DND-41 (cell line): ENCODE data around the gene DPP9.
A peak's percentile ranks its signal among the peaks of the same experiment; 100 is the strongest.

ENCODE experiments used
- ATAC-seq: fragments of 200-7000 bp; cut with Tn5 transposase; 3 replicates; pipeline ENCODE4 v1.9.1; 2021; ENCODE audit warnings: low read depth; ENCODE audit not compliant: insufficient read depth
- DNase-seq: peaks from one replicate; pipeline ENCODE4 v3.0.0-alpha.2; 2020
- H2AFZ ChIP-seq: 2 replicates; pipeline ENCODE4 v1.6.0; 2012; ENCODE audit warnings: low read depth, low read length
- H3K27ac ChIP-seq: 2 replicates; pipeline ENCODE4 v1.5.1; 2012; ENCODE audit warnings: low read length, inconsistent platforms
- H3K27me3 ChIP-seq: fragments of 200-600 bp; sonication (generic); 2 replicates; pipeline ENCODE4 v1.6.0; 2012; ENCODE audit warnings: low read length, mild to moderate bottlenecking, inconsistent platforms; ENCODE audit not compliant: insufficient read depth, poor library complexity
- H3K36me3 ChIP-seq: 2 replicates; pipeline ENCODE4 v1.5.1; 2012; ENCODE audit warnings: low read length, inconsistent platforms; ENCODE audit not compliant: insufficient read depth
- H3K4me1 ChIP-seq: 2 replicates; pipeline ENCODE4 v1.5.1; 2012; ENCODE audit warnings: mild to moderate bottlenecking, low read length; ENCODE audit not compliant: insufficient read depth
- H3K4me2 ChIP-seq: 2 replicates; pipeline ENCODE4 v1.6.0; 2012; ENCODE audit warnings: mild to moderate bottlenecking, moderate library complexity, low read length, inconsistent platforms; ENCODE audit not compliant: insufficient read depth
- H3K4me3 ChIP-seq, 2 experiments: fragments of 200-600 bp in 1 of 2; shearing (Covaris generic) in 1 of 2; 2 replicates each; pipeline ENCODE4 v1.5.1; 2012 to 2016; ENCODE audit warnings: inconsistent platforms in 2 of 2, low read length in 2 of 2, mild to moderate bottlenecking in 2 of 2, low read depth in 1 of 2, moderate library complexity in 1 of 2
- H3K79me2 ChIP-seq: 2 replicates; pipeline ENCODE4 v1.6.0; 2012; ENCODE audit warnings: low read length, inconsistent platforms; ENCODE audit not compliant: insufficient read depth
- H3K9ac ChIP-seq: 2 replicates; pipeline ENCODE4 v1.6.0; 2012; ENCODE audit warnings: low read depth, mild to moderate bottlenecking, inconsistent platforms, low read length, moderate library complexity
- H3K9me3 ChIP-seq: 2 replicates; pipeline ENCODE4 v1.5.1; 2012; ENCODE audit warnings: low read length, moderate library complexity, mild to moderate bottlenecking, inconsistent platforms; ENCODE audit not compliant: insufficient read depth, severe bottlenecking
- H4K20me1 ChIP-seq: 2 replicates; pipeline ENCODE4 v1.6.0; 2012; ENCODE audit warnings: low read length; ENCODE audit not compliant: insufficient read depth
- CTCF ChIP-seq: IDR thresholded peaks from 2 replicates; pipeline ENCODE4 v1.5.1; 2012; ENCODE audit warnings: borderline replicate concordance, low read length, moderate library complexity, mild to moderate bottlenecking; ENCODE audit not compliant: poor library complexity, severe bottlenecking; ENCODE audit errors: extremely low read depth
- EZH2 ChIP-seq: IDR thresholded peaks from 3 replicates; pipeline ENCODE4 v1.6.1; 2012; ENCODE audit warnings: borderline replicate concordance, low read depth, mild to moderate bottlenecking, moderate library complexity, low read length, inconsistent platforms; ENCODE audit not compliant: severe bottlenecking

DPP9 gene

GRCh38 chr19:4730740-4731171 is 7.1 kb upstream of the DPP9 start:
- no peaks in the 10 kb centered on the region for H4K20me1 ChIP-seq
- H3K27me3 ChIP-seq = no peaks in the 10 kb centered on the region
- ATAC-seq = peak; percentile 68; the same call in 2 of the 3 replicates
- no peak overlapping the region for H3K9ac ChIP-seq
- no peaks in the 10 kb centered on the region for H3K9me3 ChIP-seq
- TF ChIP-seq EZH2 = no peak
- peak; percentile 72 for TF ChIP-seq CTCF
- no peak overlapping the region for H2AFZ ChIP-seq
- no peak overlapping the region for H3K27ac ChIP-seq
- H3K4me3 ChIP-seq = no peak overlapping the region
- peaks cover 4% of the 10 kb centered on the region for H3K4me1 ChIP-seq
- H3K79me2 ChIP-seq = no peaks in the 10 kb centered on the region
- no peak overlapping the region for H3K4me2 ChIP-seq
- DNase-seq = peak; percentile 60
- H3K36me3 ChIP-seq = no peaks in the 10 kb centered on the region

DNA sequence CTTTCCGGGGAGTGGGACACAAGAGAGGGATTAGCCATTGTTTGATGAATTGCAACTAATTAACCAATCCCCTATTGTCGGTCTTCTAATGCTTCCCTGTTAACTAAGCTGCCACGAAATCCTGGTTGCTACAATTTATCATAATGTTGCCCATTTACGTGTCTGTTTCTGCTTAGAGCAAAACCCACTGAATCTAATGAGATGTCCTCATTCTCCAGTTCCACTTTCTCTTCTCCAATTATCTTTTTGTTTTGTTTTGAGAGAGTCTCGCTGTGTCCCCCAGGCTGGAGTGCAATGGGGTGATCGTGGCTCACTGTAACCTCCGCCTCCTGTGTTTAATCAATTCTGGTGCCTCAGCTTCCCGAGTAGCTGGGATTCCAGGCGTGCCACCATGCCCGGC is 5.2 kb upstream of the DPP9 start:
- DNase-seq = no peak

GRCh38 chr19:4722671-4723594 is 709 bp downstream of the DPP9 start:
- Histone ChIP-seq H2AFZ (peak overlapping the region; percentile 64), H3K27me3 (no peaks in the 10 kb centered on the region), H3K9ac (peak overlapping the region; percentile 80), H3K4me1 (peaks cover 39% of the 10 kb centered on the region), H3K79me2 (peaks cover 40% of the 10 kb centered on the region), H3K9me3 (no peaks in the 10 kb centered on the region), H3K27ac (peak overlapping the region; percentile 76), H4K20me1 (peaks cover 37% of the 10 kb centered on the region), H3K4me3 (peak overlapping the region; percentile 62 to 96), H3K4me2 (peak overlapping the region; percentile 91), H3K36me3 (peaks cover 50% of the 10 kb centered on the region)
- DNase-seq (peak; percentile 43), ATAC-seq (no peak)
- TF ChIP-seq CTCF (no peak), EZH2 (no peak)

More for the DNA sequence above, 5.2 kb upstream of the DPP9 start:
- Histone ChIP-seq H3K4me2 (no peak overlapping the region), H3K4me3 (no peak overlapping the region), H3K27ac (no peak overlapping the region), H2AFZ (no peak overlapping the region), H3K9me3 (no peaks in the 10 kb centered on the region), H3K9ac (no peak overlapping the region), H3K27me3 (no peaks in the 10 kb centered on the region), H3K79me2 (no peaks in the 10 kb centered on the region), H3K4me1 (peaks cover 13% of the 10 kb centered on the region), H3K36me3 (no peaks in the 10 kb centered on the region), H4K20me1 (no peaks in the 10 kb centered on the region)
- ATAC-seq = no peak
- TF ChIP-seq CTCF (no peak), EZH2 (no peak)
